ENCODE measurements around the gene NUTM1. TPM values are rescaled to one million over a fixed set of nuclear protein-coding genes. Genes with fewer than 3 reads are reported as not detected.
"Not testable (repeated sequence)": the region's sequence is repeated elsewhere in the genome, so short reads cannot be mapped to it uniquely, and the experiment has no call there.

The NUTM1 gene
- total and polyA plus RNA-seq, 2 donors (not counting 1 experiment from before 2014, with no cell fraction given) = not detected

- ATAC-seq (ENCODE audit: low read depth) (no peak), DNase-seq (no peak)
- H3K27me3 ChIP-seq (replicated peaks in 1 of 4; ENCODE audit: control extremely low read depth in 1 of 4, control insufficient read depth in 3 of 4, insufficient read depth in 4 of 4, low read length in 3 of 4) = no peaks in the 10 kb centered on the region
- H3K4me1 ChIP-seq (ENCODE audit: control insufficient read depth in 2 of 2, insufficient read depth in 2 of 2, low read length in 2 of 2) = no peaks in the 10 kb centered on the region
- H3K9me3 ChIP-seq (ENCODE audit: control extremely low read depth in 1 of 3, control insufficient read depth in 2 of 3, insufficient read depth in 1 of 3, low read length in 2 of 3) = no peaks in the 10 kb centered on the region
- H2AFZ ChIP-seq (ENCODE audit: insufficient read depth, low read depth, low read length, poor library complexity, severe bottlenecking) = no peak overlapping the region
- ChIA-PET POLR2A (no interaction called here), CTCF (no interaction called here)
- 82% methylated on average over 4 of the region's 4 CpGs for WGBS (ENCODE audit: insufficient coverage)
- Mint-ChIP-seq H3K4me1 (no peaks in the 10 kb centered on the region), H3K27me3 (no peaks in the 10 kb centered on the region), H3K27ac (no peak overlapping the region), H3K9me3 (ENCODE audit: insufficient read depth) (no peaks in the 10 kb centered on the region), H3K4me3 (no peak overlapping the region)
- no peaks in the 10 kb centered on the region for H3K79me2 ChIP-seq (ENCODE audit: control insufficient read depth, insufficient read depth, low read length)
- H3K4me3 ChIP-seq (ENCODE audit: control extremely low read depth in 1 of 5, extremely low read depth in 1 of 5, insufficient read depth in 1 of 5, low read depth in 2 of 5, low read length in 4 of 5) = no peak overlapping the region
- no peak overlapping the region for H3K4me2 ChIP-seq (replicated peaks; ENCODE audit: low read depth, low read length, poor library complexity, severe bottlenecking)
- no peak overlapping the region for H3K9ac ChIP-seq (ENCODE audit: low read length)
- no peaks in the 10 kb centered on the region for H4K20me1 ChIP-seq (ENCODE audit: control insufficient read depth, insufficient read depth, low read length, poor library complexity, severe bottlenecking)
- intact Hi-C loops (cut with micrococcal nuclease) = no loop called here
- H3K27ac ChIP-seq (ENCODE audit: low read length in 2 of 2) = no peak overlapping the region
- no peaks in the 10 kb centered on the region for H3K36me3 ChIP-seq (replicated peaks in 1 of 2; ENCODE audit: control extremely low read depth in 1 of 2, control insufficient read depth in 1 of 2, extremely low read depth in 1 of 2, insufficient read depth in 2 of 2, low read length in 1 of 2)
- TF ChIP-seq, protein P1, sequence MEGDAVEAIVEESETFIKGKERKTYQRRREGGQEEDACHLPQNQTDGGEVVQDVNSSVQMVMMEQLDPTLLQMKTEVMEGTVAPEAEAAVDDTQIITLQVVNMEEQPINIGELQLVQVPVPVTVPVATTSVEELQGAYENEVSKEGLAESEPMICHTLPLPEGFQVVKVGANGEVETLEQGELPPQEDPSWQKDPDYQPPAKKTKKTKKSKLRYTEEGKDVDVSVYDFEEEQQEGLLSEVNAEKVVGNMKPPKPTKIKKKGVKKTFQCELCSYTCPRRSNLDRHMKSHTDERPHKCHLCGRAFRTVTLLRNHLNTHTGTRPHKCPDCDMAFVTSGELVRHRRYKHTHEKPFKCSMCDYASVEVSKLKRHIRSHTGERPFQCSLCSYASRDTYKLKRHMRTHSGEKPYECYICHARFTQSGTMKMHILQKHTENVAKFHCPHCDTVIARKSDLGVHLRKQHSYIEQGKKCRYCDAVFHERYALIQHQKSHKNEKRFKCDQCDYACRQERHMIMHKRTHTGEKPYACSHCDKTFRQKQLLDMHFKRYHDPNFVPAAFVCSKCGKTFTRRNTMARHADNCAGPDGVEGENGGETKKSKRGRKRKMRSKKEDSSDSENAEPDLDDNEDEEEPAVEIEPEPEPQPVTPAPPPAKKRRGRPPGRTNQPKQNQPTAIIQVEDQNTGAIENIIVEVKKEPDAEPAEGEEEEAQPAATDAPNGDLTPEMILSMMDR (IDR thresholded peaks at IDR 0.05) = no peak
- TF ChIP-seq EZH2 (IDR thresholded peaks at IDR 0.05; ENCODE audit: borderline replicate concordance, insufficient read depth, low read depth, low read length, poor library complexity, severe bottlenecking) = no peak
Measured at GRCh38 chr15:34349769-34350168, 6.7 kb downstream of the NUTM1 start.

GRCh38 chr15:34352996-34353395 lies 9.9 kb downstream of the NUTM1 start:
- H3K79me2 ChIP-seq (ENCODE audit: control insufficient read depth, insufficient read depth, low read length); intact Hi-C loops (cut with micrococcal nuclease); DNase-seq; H3K27me3 Mint-ChIP-seq; H3K4me3 ChIP-seq (ENCODE audit: control extremely low read depth in 1 of 5, extremely low read depth in 1 of 5, insufficient read depth in 1 of 5, low read depth in 2 of 5, low read length in 4 of 5); H3K27me3 ChIP-seq (replicated peaks in 1 of 4; ENCODE audit: control extremely low read depth in 1 of 4, control insufficient read depth in 3 of 4, insufficient read depth in 4 of 4, low read length in 3 of 4); H3K4me3 Mint-ChIP-seq; H3K4me1 ChIP-seq (ENCODE audit: control insufficient read depth in 2 of 2, insufficient read depth in 2 of 2, low read length in 2 of 2); H3K4me2 ChIP-seq (replicated peaks; ENCODE audit: low read depth, low read length, poor library complexity, severe bottlenecking); ATAC-seq (ENCODE audit: low read depth); H4K20me1 ChIP-seq (ENCODE audit: control insufficient read depth, insufficient read depth, low read length, poor library complexity, severe bottlenecking); H2AFZ ChIP-seq (ENCODE audit: insufficient read depth, low read depth, low read length, poor library complexity, severe bottlenecking); H3K27ac ChIP-seq (ENCODE audit: low read length in 2 of 2); H3K36me3 ChIP-seq (replicated peaks in 1 of 2; ENCODE audit: control extremely low read depth in 1 of 2, control insufficient read depth in 1 of 2, extremely low read depth in 1 of 2, insufficient read depth in 2 of 2, low read length in 1 of 2); H3K4me1 Mint-ChIP-seq; H3K27ac Mint-ChIP-seq; H3K9me3 ChIP-seq (ENCODE audit: control extremely low read depth in 1 of 3, control insufficient read depth in 2 of 3, insufficient read depth in 1 of 3, low read length in 2 of 3); H3K9me3 Mint-ChIP-seq (ENCODE audit: insufficient read depth); H3K9ac ChIP-seq (ENCODE audit: low read length): not testable (repeated sequence)
- WGBS (ENCODE audit: insufficient coverage) = 96% methylated on average over 5 of the region's 12 CpGs
- ChIA-PET CTCF (interaction anchor here (1.2 kb wide), 1 partner anchor 14 kb away, joined by 5 read pairs; the partner anchor contains the start of gene LPCAT4), POLR2A (interaction anchor here (0.7 kb wide), 1 partner anchor 143 kb away, joined by 6 read pairs; no protein-coding TSS in a partner anchor)

Data from B cell (primary cell).